Measurements from ENCODE around the gene TFF1.
"Not testable (repeated sequence)": the region's sequence is repeated elsewhere in the genome, so short reads cannot be mapped to it uniquely, and the experiment has no call there.

The TFF1 gene

DNA sequence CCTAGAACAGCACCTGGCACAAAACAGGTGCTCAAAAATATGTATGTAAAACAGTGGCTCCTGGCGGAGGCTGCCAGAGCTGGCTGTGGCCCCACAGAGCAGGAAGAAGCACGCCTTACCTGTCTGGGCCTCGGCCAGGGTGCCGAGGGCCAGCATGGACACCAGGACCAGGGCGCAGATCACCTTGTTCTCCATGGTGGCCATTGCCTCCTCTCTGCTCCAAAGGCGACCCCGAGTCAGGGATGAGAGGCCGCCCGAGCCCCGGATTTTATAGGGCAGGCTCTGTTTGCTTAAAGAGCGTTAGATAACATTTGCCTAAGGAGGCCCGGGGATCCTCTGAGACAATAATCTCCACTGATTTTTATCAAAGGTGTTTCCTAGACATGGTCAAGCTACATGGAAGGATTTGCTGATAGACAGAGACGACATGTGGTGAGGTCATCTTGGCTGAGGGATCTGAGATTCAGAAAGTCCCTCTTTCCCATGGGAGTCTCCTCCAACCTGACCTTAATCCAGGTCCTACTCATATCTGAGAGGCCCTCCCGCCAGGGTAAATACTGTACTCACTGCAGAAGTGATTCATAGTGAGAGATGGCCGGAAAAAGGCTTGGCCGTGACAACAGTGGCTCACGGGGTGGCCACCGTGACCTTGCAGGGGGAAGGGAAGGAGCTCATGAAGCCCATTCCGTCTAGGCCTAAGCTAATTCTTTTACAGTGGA is at the start of gene TFF1:
TFF1 (minus strand) TSS at position 244 of the 719 bp plus-strand sequence; CDS start at position 204, 40 bp downstream.
- DNase-seq (ENCODE audit: low read depth in 2 of 2), result no peak

GRCh38 chr21:42414928-42415769 is 48.8 kb upstream of the TFF1 start:
- peak; percentile 83 to 93 for DNase-seq (ENCODE audit: low read depth in 2 of 2)

GRCh38 chr21:42414553-42414927 is 48.2 kb upstream of the TFF1 start:
- no peak for DNase-seq (ENCODE audit: low read depth in 2 of 2)

DNA sequence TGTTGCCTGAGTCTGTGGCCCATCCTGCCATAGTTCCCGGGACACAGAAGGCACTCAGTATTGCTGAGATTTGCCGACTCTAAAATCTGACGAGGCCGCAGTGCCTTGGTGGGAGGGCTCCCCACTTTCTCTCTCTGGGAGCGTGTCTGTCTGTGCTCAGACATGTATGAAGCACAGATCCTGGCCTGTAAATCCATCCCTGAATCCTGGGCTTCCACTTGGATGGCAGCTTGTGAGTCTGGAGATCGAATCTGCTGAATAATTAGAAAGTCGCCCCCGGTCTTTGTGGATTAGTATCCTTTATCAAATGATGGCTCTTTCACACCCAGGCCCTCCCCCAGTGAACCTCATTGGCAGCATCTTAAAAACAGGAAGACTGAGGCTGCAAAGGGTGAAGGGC is 47.7 kb upstream of the TFF1 start:
- no peak for DNase-seq (ENCODE audit: low read depth in 2 of 2)

DNA sequence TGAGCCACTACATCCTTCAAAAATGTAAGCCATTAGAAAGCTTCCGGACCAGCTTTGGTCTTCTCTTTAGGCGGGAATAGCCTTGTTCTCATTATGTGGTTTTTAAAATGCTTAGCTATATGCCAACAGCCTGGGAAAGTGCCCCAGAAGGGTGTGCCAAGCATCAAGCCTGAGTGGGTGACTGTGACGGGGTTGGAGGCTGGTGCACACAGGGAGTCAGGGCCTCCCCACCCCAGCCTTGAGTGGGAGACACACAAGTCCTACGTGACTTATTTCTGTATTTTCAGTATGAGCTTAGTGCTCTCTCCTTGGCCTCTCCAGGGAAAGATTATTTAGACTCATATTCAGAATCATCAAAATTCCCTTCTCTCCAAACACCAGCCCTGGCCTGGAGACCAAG is 47.2 kb upstream of the TFF1 start:
- DNase-seq (ENCODE audit: low read depth in 2 of 2), result no peak

DNA sequence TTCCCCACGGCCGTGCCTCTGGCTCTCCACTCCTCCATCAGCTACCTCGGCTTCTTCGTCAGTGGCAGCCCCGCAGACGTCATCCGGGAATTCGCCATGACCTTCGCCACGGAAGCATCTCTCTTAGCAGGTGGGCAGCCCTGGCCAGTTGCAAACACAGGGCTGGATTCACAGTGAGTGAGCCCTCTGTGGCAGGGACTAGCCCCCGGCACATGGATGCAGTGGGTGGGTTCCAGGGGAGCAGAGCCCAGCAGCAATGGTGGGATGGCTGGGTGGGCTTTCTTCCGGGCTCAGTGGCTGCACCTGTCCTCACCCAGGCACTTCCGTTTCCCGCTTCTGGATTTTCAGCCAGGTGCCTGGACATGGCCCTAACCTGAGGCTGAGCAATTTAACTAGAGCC is 46.8 kb upstream of the TFF1 start:
- DNase-seq (ENCODE audit: low read depth in 2 of 2), result no peak

- DNase-seq (ENCODE audit: low read depth in 2 of 2), result no peak
These were observed 46.2 kb upstream of the TFF1 start for GRCh38 chr21:42412636-42412933.

DNA sequence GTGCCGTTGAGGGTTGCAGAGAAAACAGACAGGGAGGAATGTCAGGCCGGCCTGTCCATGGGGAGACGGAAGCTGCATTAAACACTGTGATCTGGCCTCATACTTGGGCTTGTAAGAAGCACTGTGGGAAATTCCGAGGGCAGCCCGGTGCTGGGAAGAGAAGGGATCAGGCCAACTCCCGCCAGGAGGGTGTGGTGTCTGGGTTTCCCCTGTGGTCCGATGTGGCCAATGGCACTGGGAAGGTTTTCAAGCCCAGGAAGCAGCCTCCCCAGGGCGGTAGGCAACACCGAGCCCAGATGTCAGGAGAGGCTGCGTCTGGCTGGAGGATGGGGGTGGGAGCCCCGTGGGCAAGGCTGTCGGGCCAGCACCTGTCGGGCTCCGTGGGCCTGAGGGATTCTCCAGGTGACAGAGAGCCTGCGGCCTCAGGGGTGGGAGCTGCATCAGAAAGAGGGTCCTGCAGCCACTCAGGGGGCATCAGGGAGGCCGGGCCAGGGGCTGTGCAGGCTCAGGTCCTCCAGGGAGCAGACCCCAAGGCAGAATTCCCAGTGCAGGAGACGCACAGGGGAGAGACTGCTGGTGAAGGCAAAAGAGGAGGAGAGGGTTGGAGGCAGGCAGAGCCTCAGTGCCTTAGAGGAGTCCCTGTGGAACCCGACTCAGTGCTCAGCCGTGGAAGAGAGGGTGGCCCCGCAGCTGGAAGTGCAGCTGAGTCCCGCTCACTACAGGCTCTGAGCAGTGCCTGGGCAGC is 45.7 kb upstream of the TFF1 start:
- DNase-seq (ENCODE audit: low read depth in 2 of 2), result no peak

- no peak for DNase-seq (ENCODE audit: low read depth in 2 of 2)
These were observed 45.0 kb upstream of the TFF1 start for GRCh38 chr21:42411197-42411869.

DNA sequence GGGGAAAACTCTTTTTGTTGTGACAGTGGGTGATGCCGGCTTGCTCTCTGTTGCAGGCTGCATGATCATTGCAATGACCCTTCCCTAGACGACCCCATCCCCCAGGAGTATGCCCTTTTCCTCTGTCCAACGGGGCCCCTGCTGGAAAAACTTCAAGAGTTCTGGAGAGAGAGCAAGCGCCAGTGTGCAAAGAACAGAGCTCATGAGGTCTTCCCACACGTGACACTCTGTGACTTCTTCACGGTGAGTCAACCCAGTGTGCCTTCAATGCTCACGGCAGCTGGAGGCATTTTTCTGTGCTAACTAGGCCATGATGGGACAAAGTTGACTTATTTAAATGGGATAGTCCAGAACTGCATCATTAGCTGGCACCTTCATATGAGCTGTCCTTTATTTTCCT is 43.0 kb upstream of the TFF1 start:
- no peak for DNase-seq (ENCODE audit: low read depth in 2 of 2)

GRCh38 chr21:42408718-42409117 is 42.4 kb upstream of the TFF1 start:
- not testable (repeated sequence) for DNase-seq (ENCODE audit: low read depth in 2 of 2)

GRCh38 chr21:42407476-42407875 is 41.1 kb upstream of the TFF1 start:
- no peak for DNase-seq (ENCODE audit: low read depth in 2 of 2)

- no peak for DNase-seq (ENCODE audit: low read depth in 2 of 2)
These were observed 40.5 kb upstream of the TFF1 start for GRCh38 chr21:42406866-42407265.

DNA sequence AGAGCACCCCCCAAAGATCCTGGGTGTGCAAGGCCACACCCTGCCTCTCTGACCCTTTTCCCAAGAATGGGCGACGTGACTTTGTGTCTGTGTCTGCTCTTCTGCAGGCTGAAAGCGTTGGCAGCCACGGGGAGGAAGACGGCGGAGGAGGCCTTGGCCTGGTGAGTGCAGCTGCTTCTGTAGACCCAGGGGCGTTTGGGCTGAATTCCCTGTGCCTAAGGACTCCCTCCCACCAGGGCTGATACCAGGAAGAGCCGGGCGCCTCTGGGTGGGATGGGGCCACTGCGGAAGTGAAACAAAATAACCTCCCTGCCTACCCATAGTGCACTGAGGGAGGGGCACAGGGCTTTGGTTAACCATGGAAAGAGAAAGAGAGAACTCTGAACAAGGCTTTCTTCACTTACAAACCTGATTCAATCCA is 39.9 kb upstream of the TFF1 start:
- DNase-seq (ENCODE audit: low read depth in 2 of 2), result no peak

DNA sequence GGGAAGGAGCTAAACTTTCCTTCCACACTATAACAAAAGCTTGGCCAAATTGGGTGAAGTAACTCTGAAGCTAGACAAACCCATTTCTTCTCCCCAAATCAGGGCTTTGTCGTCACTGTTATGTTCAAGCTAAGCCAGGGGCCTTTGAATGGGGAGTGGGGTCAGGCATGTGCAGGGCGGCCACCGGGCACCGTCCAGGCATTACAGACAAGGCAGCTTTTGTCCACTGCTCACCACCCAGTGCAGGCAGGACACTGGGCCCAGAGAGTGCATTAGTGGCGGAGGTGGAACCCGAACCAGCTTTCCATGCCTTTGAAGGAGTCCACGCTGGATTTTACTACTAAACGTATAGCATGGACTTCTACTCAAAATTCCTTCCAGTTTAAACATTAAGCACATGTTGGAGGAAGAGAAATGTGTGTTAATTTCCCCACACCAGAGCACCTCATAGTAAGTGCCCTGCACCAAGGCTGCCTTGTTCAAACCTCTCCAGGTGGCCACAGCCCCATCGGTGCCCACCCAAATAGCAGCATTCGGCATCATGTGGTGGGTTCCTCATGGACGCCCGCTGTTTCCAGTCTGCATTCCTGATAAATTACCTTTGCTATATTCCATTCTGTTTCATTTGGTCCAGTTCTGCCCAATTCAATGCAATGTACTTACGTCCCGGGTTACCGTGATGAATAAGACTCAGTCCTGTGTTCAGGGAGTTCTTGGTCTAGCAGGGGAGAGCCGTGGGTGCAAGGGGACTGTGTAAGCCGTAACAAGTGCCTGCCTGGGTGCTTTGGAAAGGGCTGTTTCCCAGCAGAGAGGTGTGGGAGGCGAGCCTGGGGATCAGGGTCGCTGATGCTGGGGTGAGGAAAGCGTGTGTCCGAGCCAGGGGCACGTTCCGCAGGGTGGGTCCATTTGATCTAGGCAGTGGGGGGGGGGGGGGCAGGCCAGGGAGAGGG is 39.0 kb upstream of the TFF1 start:
- no peak for DNase-seq (ENCODE audit: low read depth in 2 of 2)

DNA sequence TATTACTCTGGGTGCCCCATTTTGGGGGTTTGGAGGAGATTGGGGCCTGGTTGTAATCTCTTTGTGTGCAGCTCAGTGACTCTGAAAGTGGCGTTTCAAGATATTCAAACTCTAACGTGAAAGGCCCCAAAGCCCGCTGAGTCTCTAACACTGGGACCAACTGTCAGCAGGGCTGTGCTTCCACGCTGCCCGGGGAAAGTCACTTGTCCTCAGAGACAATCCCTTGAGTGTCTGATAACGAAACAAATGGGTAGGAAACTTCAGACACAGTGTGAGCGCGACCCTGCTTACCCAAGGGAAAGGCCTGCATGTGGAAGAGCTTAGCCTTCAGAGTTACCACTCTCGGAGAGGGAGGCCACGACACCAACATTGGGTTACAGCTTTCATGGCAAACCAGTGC is 38.2 kb upstream of the TFF1 start:
- no peak for DNase-seq (ENCODE audit: low read depth in 2 of 2)

GRCh38 chr21:42403611-42404231 is 37.4 kb upstream of the TFF1 start, which contains the start of gene UBASH3A:
Gene UBASH3A (plus strand): TSS chr21:42403902. CDS start chr21:42403946, 44 bp downstream.
- DNase-seq (ENCODE audit: low read depth in 2 of 2), result no peak

DNA sequence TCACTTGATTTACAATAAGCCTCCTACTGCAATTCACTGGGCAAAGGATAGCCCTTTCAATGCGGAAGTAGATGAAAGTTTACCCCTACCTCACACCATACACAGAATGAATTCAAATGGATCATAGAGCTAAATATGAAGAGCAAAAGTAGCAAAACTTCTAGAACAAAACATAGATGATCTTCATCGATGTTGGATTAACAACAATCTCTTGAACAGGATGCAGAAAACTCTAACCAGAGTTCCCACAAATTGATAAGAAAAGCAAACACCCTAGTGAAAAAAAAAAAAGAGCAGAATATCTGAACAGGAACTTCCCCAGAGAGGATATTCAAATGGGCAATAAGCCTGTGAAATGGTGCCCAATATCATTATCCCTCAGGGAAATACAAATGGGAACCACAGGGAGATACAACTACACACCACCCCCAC is 35.5 kb upstream of the TFF1 start:
- DNase-seq (ENCODE audit: low read depth in 2 of 2), result no peak

GRCh38 chr21:42401154-42401553 is 34.8 kb upstream of the TFF1 start:
- DNase-seq (ENCODE audit: low read depth in 2 of 2), result no peak

GRCh38 chr21:42400525-42400924 is 34.2 kb upstream of the TFF1 start:
- DNase-seq (ENCODE audit: low read depth in 2 of 2), result no peak

Measured in activated CD8-positive, alpha-beta memory T cell treated with anti-CD3 and anti-CD28 coated beads for 4 hours (primary cell).